ENCODE measurements around the gene NUDCD2.

NUDCD2 gene

GRCh38 chr5:163404364-163405173 lies 55.3 kb downstream of the NUDCD2 start:
- H4K20me1 ChIP-seq (ENCODE audit: insufficient read depth) = no peaks in the 10 kb centered on the region
- no peak overlapping the region for H3K27ac ChIP-seq
- H3K9ac ChIP-seq = no peak overlapping the region
- no peaks in the 10 kb centered on the region for H3K36me3 ChIP-seq (ENCODE audit: insufficient read depth)
- H2AFZ ChIP-seq (ENCODE audit: low read depth) = no peak overlapping the region
- no peak overlapping the region for H3K4me3 ChIP-seq (IDR thresholded peaks at IDR 0.05; ENCODE audit: insufficient read depth, low read depth, low read length)
- peaks cover 8% of the 10 kb centered on the region for H3K4me1 ChIP-seq (ENCODE audit: low read depth, poor library complexity, severe bottlenecking)
- no peak overlapping the region for H3K4me2 ChIP-seq
- no peaks in the 10 kb centered on the region for H3K79me2 ChIP-seq (ENCODE audit: insufficient read depth, low read depth)
- TF ChIP-seq, protein P1, sequence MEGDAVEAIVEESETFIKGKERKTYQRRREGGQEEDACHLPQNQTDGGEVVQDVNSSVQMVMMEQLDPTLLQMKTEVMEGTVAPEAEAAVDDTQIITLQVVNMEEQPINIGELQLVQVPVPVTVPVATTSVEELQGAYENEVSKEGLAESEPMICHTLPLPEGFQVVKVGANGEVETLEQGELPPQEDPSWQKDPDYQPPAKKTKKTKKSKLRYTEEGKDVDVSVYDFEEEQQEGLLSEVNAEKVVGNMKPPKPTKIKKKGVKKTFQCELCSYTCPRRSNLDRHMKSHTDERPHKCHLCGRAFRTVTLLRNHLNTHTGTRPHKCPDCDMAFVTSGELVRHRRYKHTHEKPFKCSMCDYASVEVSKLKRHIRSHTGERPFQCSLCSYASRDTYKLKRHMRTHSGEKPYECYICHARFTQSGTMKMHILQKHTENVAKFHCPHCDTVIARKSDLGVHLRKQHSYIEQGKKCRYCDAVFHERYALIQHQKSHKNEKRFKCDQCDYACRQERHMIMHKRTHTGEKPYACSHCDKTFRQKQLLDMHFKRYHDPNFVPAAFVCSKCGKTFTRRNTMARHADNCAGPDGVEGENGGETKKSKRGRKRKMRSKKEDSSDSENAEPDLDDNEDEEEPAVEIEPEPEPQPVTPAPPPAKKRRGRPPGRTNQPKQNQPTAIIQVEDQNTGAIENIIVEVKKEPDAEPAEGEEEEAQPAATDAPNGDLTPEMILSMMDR (conservative IDR thresholded peaks at IDR 0.05; ENCODE audit: low read depth, low read length) = no peak
- no peaks in the 10 kb centered on the region for H3K27me3 ChIP-seq (ENCODE audit: insufficient read depth, low read depth)

DNA sequence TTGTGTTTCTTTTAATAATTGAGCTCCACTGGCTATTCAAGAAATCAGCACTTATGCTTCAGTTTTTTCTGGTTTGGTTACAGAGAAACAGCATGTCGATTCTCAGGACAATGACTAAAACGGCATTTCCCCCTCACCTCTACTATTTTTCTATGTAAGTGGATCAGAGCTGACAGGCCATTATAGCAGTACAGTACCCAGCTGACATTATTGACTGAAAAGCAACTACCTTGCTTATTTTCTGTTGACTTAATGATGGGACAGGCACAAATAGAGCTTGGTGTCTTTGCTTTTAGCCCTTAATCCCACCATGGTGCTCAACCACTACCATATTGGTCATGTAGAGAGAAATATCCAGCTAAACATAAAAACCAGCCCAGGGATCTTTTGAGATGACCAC lies 57.9 kb downstream of the NUDCD2 start:
- Histone ChIP-seq H3K36me3 (ENCODE audit: insufficient read depth) (no peaks in the 10 kb centered on the region), H3K79me2 (ENCODE audit: insufficient read depth, low read depth) (no peaks in the 10 kb centered on the region), H3K4me3 (IDR thresholded peaks at IDR 0.05; ENCODE audit: insufficient read depth, low read depth, low read length) (no peak overlapping the region), H3K4me1 (ENCODE audit: low read depth, poor library complexity, severe bottlenecking) (peaks cover 2% of the 10 kb centered on the region), H3K27me3 (ENCODE audit: insufficient read depth, low read depth) (no peaks in the 10 kb centered on the region), H2AFZ (ENCODE audit: low read depth) (no peak overlapping the region), H3K27ac (no peak overlapping the region), H4K20me1 (ENCODE audit: insufficient read depth) (no peaks in the 10 kb centered on the region), H3K9ac (no peak overlapping the region), H3K4me2 (no peak overlapping the region)
- TF ChIP-seq, protein P1 (conservative IDR thresholded peaks at IDR 0.05; ENCODE audit: low read depth, low read length) = no peak

DNA sequence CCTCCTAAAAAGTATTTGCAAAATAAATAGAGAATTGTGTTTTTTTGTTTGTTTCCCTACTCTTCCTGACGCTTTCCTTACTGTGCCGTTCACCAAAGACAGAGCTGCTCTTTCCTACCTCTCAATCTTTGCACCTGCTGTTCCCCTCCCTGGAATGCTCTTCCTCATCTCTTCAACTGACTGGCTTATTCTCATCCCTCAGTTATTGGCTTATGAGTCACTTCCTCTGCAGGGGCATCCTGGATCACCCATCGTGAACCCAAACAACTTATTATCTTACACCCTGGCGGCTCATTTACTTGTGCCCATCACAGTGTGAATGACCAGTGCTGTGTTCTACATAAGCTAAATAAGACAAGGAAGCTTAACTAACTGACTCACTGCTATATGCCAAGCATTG lies 58.6 kb downstream of the NUDCD2 start:
- H3K4me1 ChIP-seq (ENCODE audit: low read depth, poor library complexity, severe bottlenecking) = no peaks in the 10 kb centered on the region
- no peak overlapping the region for H3K4me3 ChIP-seq (IDR thresholded peaks at IDR 0.05; ENCODE audit: insufficient read depth, low read depth, low read length)
- H3K27ac ChIP-seq = no peak overlapping the region
- H3K4me2 ChIP-seq = no peak overlapping the region
- no peak overlapping the region for H2AFZ ChIP-seq (ENCODE audit: low read depth)
- no peaks in the 10 kb centered on the region for H4K20me1 ChIP-seq (ENCODE audit: insufficient read depth)
- no peak overlapping the region for H3K9ac ChIP-seq
- no peaks in the 10 kb centered on the region for H3K79me2 ChIP-seq (ENCODE audit: insufficient read depth, low read depth)
- H3K27me3 ChIP-seq (ENCODE audit: insufficient read depth, low read depth) = no peaks in the 10 kb centered on the region
- TF ChIP-seq, protein P1 (conservative IDR thresholded peaks at IDR 0.05; ENCODE audit: low read depth, low read length) = no peak
- H3K36me3 ChIP-seq (ENCODE audit: insufficient read depth) = no peaks in the 10 kb centered on the region

GRCh38 chr5:163399923-163400322 lies 60.0 kb downstream of the NUDCD2 start:
- no peak overlapping the region for H2AFZ ChIP-seq (ENCODE audit: low read depth)
- H3K36me3 ChIP-seq (ENCODE audit: insufficient read depth) = no peaks in the 10 kb centered on the region
- no peak overlapping the region for H3K27ac ChIP-seq
- no peaks in the 10 kb centered on the region for H3K27me3 ChIP-seq (ENCODE audit: insufficient read depth, low read depth)
- no peak overlapping the region for H3K4me2 ChIP-seq
- TF ChIP-seq, protein P1 (conservative IDR thresholded peaks at IDR 0.05; ENCODE audit: low read depth, low read length) = no peak
- H3K4me1 ChIP-seq (ENCODE audit: low read depth, poor library complexity, severe bottlenecking) = no peaks in the 10 kb centered on the region
- no peaks in the 10 kb centered on the region for H3K79me2 ChIP-seq (ENCODE audit: insufficient read depth, low read depth)
- no peak overlapping the region for H3K4me3 ChIP-seq (IDR thresholded peaks at IDR 0.05; ENCODE audit: insufficient read depth, low read depth, low read length)
- no peak overlapping the region for H3K9ac ChIP-seq
- H4K20me1 ChIP-seq (ENCODE audit: insufficient read depth) = no peaks in the 10 kb centered on the region
